GM23338 (cell line): ENCODE results near the gene HPS5.

Experiments
- CREB1 ChIP-seq: fragments of 250-450 bp; sonication (Bioruptor Pico); IDR thresholded peaks from 2 replicates; pipeline ENCODE4 v1.5.0; 2020; ENCODE audit warnings: low read depth, mild to moderate bottlenecking, moderate library complexity
- EZH2 ChIP-seq: fragments of 200-600 bp; sonication (generic); IDR thresholded peaks from one replicate; pipeline ENCODE4 v1.8.0; 2017; ENCODE audit warnings: antibody characterized with exemption, mild to moderate bottlenecking, low read depth; ENCODE audit not compliant: unreplicated experiment
- EZH2phosphoT487 ChIP-seq: fragments of 200-600 bp; sonication (generic); IDR thresholded peaks from one replicate; pipeline ENCODE4 v1.8.1; 2018; ENCODE audit warnings: antibody characterized with exemption; ENCODE audit not compliant: unreplicated experiment
- JUNB ChIP-seq: IDR thresholded peaks from one replicate; pipeline ENCODE4 v1.6.1; 2016; ENCODE audit warnings: antibody characterized with exemption; ENCODE audit not compliant: unreplicated experiment
- NANOG ChIP-seq: IDR thresholded peaks from 2 replicates; pipeline ENCODE4 v1.6.1; 2016; ENCODE audit warnings: antibody characterized with exemption, borderline replicate concordance
- POLR2AphosphoS5 ChIP-seq: IDR thresholded peaks from 2 replicates; pipeline ENCODE4 v1.6.1; 2016; ENCODE audit warnings: antibody characterized with exemption, low read depth
- STAT1 ChIP-seq: IDR thresholded peaks from one replicate; pipeline ENCODE4 v1.6.1; 2016; ENCODE audit warnings: antibody characterized with exemption; ENCODE audit not compliant: unreplicated experiment
- ZNF114 ChIP-seq: fragments of 250-450 bp; sonication (Bioruptor Pico); IDR thresholded peaks from 2 replicates; pipeline ENCODE4 v1.5.0; 2020; ENCODE audit warnings: mild to moderate bottlenecking, moderate library complexity
- ZNF331 ChIP-seq: fragments of 250-450 bp; sonication (Bioruptor Pico); IDR thresholded peaks from 2 replicates; pipeline ENCODE4 v1.5.0; 2020; ENCODE audit warnings: low read depth, mild to moderate bottlenecking, moderate library complexity
- TF ChIP-seq, protein P1 (sequence below), 2 experiments: fragments of 200-600 bp in 1 of 2; sonication (generic) in 1 of 2; conservative IDR thresholded peaks; 2 replicates each; pipeline versions ENCODE4 v1.5.1 to v1.6.1; 2016 to 2017; ENCODE audit warnings: antibody characterized with exemption in 2 of 2, low read depth in 2 of 2, mild to moderate bottlenecking in 2 of 2, moderate library complexity in 1 of 2
- TF ChIP-seq, protein P2 (sequence below): IDR thresholded peaks from one replicate; pipeline ENCODE4 v1.6.1; 2018; ENCODE audit warnings: antibody characterized with exemption; ENCODE audit not compliant: unreplicated experiment
- TF ChIP-seq, protein P3 (sequence below): IDR thresholded peaks from 2 replicates; pipeline ENCODE4 v1.6.1; 2016; ENCODE audit warnings: antibody characterized with exemption

DNA sequence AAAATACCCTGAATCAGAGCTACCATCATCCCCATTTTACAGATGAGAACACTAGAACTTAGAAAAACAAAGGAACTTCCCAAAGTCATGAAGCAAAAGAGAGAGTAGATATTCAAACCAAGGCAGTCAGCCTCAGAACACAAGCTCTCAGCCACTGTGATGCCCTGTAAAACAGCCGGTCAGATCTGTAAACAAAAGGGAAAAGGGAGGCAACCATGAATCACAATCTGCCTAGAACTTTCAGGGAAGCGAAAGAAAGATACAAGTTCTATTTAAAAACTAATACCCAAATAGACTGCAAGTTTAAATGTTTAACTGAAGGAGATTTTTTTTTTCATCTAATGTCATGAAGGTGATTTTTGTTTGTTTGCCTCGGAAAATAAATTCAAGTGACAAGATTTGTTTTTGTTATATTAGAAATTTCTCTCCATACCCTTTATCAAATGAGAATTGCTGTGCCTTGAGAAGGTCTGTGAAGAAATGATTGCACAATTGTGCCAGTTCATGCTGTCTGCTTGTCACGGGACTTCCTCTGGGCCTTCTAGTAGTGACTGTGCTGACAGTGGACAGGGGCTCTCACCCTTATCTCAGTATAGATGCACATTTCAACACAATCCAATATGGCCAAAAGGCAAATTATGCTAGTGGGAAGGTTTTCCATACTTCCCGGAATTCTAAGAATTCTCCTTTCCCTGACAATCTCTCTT is 44.2 kb downstream of the HPS5 start:
- TF ChIP-seq CREB1 (CRISPR knock-in tag) (no peak), POLR2AphosphoS5 (no peak), JUNB (no peak), EZH2phosphoT487 (no peak), EZH2 (no peak), STAT1 (no peak), ZNF331 (CRISPR knock-in tag) (no peak), NANOG (no peak), ZNF114 (CRISPR knock-in tag) (no peak)
- TF ChIP-seq, protein P1, sequence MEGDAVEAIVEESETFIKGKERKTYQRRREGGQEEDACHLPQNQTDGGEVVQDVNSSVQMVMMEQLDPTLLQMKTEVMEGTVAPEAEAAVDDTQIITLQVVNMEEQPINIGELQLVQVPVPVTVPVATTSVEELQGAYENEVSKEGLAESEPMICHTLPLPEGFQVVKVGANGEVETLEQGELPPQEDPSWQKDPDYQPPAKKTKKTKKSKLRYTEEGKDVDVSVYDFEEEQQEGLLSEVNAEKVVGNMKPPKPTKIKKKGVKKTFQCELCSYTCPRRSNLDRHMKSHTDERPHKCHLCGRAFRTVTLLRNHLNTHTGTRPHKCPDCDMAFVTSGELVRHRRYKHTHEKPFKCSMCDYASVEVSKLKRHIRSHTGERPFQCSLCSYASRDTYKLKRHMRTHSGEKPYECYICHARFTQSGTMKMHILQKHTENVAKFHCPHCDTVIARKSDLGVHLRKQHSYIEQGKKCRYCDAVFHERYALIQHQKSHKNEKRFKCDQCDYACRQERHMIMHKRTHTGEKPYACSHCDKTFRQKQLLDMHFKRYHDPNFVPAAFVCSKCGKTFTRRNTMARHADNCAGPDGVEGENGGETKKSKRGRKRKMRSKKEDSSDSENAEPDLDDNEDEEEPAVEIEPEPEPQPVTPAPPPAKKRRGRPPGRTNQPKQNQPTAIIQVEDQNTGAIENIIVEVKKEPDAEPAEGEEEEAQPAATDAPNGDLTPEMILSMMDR (conservative IDR thresholded peaks at IDR 0.05; ENCODE audit: low read depth in 2 of 2): no peak
- TF ChIP-seq, protein P2, sequence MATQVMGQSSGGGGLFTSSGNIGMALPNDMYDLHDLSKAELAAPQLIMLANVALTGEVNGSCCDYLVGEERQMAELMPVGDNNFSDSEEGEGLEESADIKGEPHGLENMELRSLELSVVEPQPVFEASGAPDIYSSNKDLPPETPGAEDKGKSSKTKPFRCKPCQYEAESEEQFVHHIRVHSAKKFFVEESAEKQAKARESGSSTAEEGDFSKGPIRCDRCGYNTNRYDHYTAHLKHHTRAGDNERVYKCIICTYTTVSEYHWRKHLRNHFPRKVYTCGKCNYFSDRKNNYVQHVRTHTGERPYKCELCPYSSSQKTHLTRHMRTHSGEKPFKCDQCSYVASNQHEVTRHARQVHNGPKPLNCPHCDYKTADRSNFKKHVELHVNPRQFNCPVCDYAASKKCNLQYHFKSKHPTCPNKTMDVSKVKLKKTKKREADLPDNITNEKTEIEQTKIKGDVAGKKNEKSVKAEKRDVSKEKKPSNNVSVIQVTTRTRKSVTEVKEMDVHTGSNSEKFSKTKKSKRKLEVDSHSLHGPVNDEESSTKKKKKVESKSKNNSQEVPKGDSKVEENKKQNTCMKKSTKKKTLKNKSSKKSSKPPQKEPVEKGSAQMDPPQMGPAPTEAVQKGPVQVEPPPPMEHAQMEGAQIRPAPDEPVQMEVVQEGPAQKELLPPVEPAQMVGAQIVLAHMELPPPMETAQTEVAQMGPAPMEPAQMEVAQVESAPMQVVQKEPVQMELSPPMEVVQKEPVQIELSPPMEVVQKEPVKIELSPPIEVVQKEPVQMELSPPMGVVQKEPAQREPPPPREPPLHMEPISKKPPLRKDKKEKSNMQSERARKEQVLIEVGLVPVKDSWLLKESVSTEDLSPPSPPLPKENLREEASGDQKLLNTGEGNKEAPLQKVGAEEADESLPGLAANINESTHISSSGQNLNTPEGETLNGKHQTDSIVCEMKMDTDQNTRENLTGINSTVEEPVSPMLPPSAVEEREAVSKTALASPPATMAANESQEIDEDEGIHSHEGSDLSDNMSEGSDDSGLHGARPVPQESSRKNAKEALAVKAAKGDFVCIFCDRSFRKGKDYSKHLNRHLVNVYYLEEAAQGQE: no peak
- TF ChIP-seq, protein P3, sequence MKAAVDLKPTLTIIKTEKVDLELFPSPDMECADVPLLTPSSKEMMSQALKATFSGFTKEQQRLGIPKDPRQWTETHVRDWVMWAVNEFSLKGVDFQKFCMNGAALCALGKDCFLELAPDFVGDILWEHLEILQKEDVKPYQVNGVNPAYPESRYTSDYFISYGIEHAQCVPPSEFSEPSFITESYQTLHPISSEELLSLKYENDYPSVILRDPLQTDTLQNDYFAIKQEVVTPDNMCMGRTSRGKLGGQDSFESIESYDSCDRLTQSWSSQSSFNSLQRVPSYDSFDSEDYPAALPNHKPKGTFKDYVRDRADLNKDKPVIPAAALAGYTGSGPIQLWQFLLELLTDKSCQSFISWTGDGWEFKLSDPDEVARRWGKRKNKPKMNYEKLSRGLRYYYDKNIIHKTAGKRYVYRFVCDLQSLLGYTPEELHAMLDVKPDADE: no peak
